ENCODE data around the gene NKX2-4.

DNA sequence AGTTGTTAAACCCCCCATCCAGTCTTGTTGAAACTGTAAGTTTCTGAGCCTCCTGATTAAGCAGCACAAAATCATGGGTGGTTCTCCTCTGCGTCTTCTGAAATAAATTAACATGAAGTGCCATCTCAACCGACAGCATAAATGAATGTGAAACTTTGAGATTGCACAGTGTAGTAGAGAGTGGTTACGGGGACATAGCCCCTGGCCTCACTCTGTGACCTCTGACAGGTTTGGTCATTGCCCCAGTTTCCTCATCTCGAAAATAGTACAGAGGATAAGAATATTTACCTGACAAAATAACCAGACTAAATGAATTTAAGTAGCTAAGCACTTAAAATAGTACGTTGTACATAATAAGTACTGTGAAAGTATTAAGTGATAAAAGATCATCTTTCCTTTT is 19.1 kb downstream of the NKX2-4 start:
- TF ChIP-seq, protein P1, sequence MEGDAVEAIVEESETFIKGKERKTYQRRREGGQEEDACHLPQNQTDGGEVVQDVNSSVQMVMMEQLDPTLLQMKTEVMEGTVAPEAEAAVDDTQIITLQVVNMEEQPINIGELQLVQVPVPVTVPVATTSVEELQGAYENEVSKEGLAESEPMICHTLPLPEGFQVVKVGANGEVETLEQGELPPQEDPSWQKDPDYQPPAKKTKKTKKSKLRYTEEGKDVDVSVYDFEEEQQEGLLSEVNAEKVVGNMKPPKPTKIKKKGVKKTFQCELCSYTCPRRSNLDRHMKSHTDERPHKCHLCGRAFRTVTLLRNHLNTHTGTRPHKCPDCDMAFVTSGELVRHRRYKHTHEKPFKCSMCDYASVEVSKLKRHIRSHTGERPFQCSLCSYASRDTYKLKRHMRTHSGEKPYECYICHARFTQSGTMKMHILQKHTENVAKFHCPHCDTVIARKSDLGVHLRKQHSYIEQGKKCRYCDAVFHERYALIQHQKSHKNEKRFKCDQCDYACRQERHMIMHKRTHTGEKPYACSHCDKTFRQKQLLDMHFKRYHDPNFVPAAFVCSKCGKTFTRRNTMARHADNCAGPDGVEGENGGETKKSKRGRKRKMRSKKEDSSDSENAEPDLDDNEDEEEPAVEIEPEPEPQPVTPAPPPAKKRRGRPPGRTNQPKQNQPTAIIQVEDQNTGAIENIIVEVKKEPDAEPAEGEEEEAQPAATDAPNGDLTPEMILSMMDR (IDR thresholded peaks at IDR 0.05; ENCODE audit: insufficient read depth, low read depth, low read length): no peak
- TF ChIP-seq EZH2 (IDR thresholded peaks at IDR 0.05; ENCODE audit: insufficient read depth, low read length): no peak

All from astrocyte (in vitro differentiated cells and primary cell).